DOHH2 (cell line): ENCODE data around the gene MIEF1.
A peak's percentile ranks its signal among the peaks of the same experiment; 100 is the strongest.

ENCODE experiments used
- H3F3A ChIP-seq: fragments of 200-600 bp; sonication (generic), shearing (Covaris generic); 2 replicates; pipeline ENCODE4 v1.6.0; 2016; ENCODE audit warnings: antibody characterized with exemption, mild to moderate bottlenecking; ENCODE audit not compliant: control insufficient read depth, insufficient read depth
- H3K27ac ChIP-seq: fragments of 200-600 bp; sonication (generic); 2 replicates; pipeline ENCODE4 v1.5.1; 2014; ENCODE audit warnings: low read depth, mild to moderate bottlenecking, low read length, moderate library complexity
- H3K27me3 ChIP-seq: fragments of 200-600 bp; sonication (generic); 2 replicates; pipeline ENCODE4 v1.6.1; 2014; ENCODE audit warnings: mild to moderate bottlenecking, low read length, mixed read lengths; ENCODE audit not compliant: control insufficient read depth
- H3K36me3 ChIP-seq: fragments of 200-600 bp; sonication (generic); 2 replicates; pipeline ENCODE4 v1.6.1; 2014; ENCODE audit warnings: mild to moderate bottlenecking, low read length, moderate library complexity, mixed read lengths; ENCODE audit not compliant: control insufficient read depth
- H3K4me1 ChIP-seq: fragments of 200-600 bp; sonication (generic); 2 replicates; pipeline ENCODE4 v1.6.1; 2014; ENCODE audit warnings: mild to moderate bottlenecking, low read length, mixed read lengths; ENCODE audit not compliant: control insufficient read depth
- H3K4me2 ChIP-seq: fragments of 200-600 bp; sonication (generic); 2 replicates; pipeline ENCODE4 v1.6.0; 2014; ENCODE audit warnings: mild to moderate bottlenecking, low read length, moderate library complexity
- H3K4me3 ChIP-seq: fragments of 200-600 bp; sonication (generic); 2 replicates; pipeline ENCODE4 v1.5.1; 2014; ENCODE audit warnings: mild to moderate bottlenecking, low read length, mixed read lengths
- H3K79me2 ChIP-seq: fragments of 200-600 bp; sonication (generic); 2 replicates; pipeline ENCODE4 v1.6.1; 2014; ENCODE audit warnings: mild to moderate bottlenecking, low read length, mixed read lengths; ENCODE audit not compliant: control insufficient read depth
- H3K9me2 ChIP-seq: fragments of 200-600 bp; sonication (generic); replicated peaks from 2 replicates; pipeline ENCODE4 v1.6.1; 2014; ENCODE audit warnings: mild to moderate bottlenecking, low read length, mixed read lengths; ENCODE audit not compliant: control insufficient read depth
- H3K9me3 ChIP-seq: fragments of 200-600 bp; sonication (generic); 2 replicates; pipeline ENCODE4 v1.6.1; 2014; ENCODE audit warnings: antibody characterized with exemption, low read length, mixed read lengths; ENCODE audit not compliant: control insufficient read depth, insufficient read depth
- H4K20me1 ChIP-seq: fragments of 200-600 bp; sonication (generic); 2 replicates; pipeline ENCODE4 v1.6.0; 2014; ENCODE audit warnings: low read depth, mild to moderate bottlenecking, antibody characterized with exemption, low read length, moderate library complexity; ENCODE audit not compliant: control insufficient read depth, insufficient read depth
- EZH2phosphoT487 ChIP-seq: fragments of 200-600 bp; sonication (generic); IDR thresholded peaks from 2 replicates; pipeline ENCODE4 v1.6.1; 2017; ENCODE audit warnings: borderline replicate concordance, mild to moderate bottlenecking, antibody characterized with exemption, low read length, moderate library complexity, mixed read lengths
- TF ChIP-seq, protein P1 (sequence below): fragments of 200-600 bp; sonication (generic); IDR thresholded peaks from one replicate; pipeline ENCODE4 v1.5.1; 2014; ENCODE audit warnings: antibody characterized with exemption, mild to moderate bottlenecking, low read depth, low read length; ENCODE audit not compliant: poor library complexity, severe bottlenecking

MIEF1 gene

DNA sequence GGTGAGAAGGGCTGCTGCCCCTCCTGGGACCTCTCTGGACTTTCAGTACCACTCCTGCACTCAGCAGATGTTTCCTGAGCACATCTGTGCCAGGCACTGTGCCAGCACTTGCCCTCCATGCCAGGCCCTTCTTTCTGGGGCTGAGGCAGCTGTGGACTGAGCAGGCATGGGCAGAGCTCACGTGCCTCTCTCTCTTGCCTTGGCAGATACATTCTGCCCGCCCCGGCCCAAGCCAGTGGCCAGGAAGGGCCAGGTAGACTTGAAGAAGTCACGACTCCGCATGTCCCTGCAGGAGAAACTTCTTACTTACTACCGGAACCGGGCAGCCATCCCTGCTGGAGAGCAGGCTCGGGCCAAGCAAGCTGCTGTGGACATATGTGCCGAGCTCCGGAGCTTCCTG lies 9.9 kb downstream of the MIEF1 start:
- peaks cover 10% of the 10 kb centered on the region for H3F3A ChIP-seq
- no peaks in the 10 kb centered on the region for H3K27me3 ChIP-seq
- TF ChIP-seq EZH2phosphoT487, result no peak
- TF ChIP-seq, protein P1, sequence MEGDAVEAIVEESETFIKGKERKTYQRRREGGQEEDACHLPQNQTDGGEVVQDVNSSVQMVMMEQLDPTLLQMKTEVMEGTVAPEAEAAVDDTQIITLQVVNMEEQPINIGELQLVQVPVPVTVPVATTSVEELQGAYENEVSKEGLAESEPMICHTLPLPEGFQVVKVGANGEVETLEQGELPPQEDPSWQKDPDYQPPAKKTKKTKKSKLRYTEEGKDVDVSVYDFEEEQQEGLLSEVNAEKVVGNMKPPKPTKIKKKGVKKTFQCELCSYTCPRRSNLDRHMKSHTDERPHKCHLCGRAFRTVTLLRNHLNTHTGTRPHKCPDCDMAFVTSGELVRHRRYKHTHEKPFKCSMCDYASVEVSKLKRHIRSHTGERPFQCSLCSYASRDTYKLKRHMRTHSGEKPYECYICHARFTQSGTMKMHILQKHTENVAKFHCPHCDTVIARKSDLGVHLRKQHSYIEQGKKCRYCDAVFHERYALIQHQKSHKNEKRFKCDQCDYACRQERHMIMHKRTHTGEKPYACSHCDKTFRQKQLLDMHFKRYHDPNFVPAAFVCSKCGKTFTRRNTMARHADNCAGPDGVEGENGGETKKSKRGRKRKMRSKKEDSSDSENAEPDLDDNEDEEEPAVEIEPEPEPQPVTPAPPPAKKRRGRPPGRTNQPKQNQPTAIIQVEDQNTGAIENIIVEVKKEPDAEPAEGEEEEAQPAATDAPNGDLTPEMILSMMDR, result no peak
- H3K79me2 ChIP-seq, result peaks cover 81% of the 10 kb centered on the region
- no peaks in the 10 kb centered on the region for H3K9me2 ChIP-seq
- H3K9me3 ChIP-seq, result no peaks in the 10 kb centered on the region
- H3K27ac ChIP-seq, result no peak overlapping the region
- no peak overlapping the region for H3K4me3 ChIP-seq
- peaks cover 19% of the 10 kb centered on the region for H4K20me1 ChIP-seq
- peaks cover 20% of the 10 kb centered on the region for H3K4me1 ChIP-seq
- H3K36me3 ChIP-seq, result peaks cover 97% of the 10 kb centered on the region
- H3K4me2 ChIP-seq, result no peak overlapping the region

DNA sequence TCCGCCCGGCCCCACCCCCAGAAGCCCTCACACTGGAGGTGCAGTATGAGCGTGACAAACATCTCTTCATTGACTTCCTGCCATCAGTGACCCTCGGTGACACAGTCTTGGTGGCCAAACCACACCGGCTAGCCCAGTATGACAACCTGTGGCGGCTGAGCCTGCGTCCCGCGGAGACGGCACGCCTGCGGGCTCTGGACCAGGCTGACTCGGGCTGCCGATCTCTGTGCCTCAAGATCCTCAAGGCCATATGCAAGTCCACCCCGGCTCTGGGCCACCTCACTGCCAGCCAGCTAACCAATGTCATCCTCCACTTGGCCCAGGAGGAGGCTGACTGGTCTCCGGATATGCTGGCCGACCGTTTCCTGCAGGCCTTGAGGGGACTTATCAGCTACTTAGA lies 11.7 kb downstream of the MIEF1 start:
- H3K9me3 ChIP-seq, result no peaks in the 10 kb centered on the region
- no peak overlapping the region for H3K4me2 ChIP-seq
- H3K4me3 ChIP-seq, result no peak overlapping the region
- H3K4me1 ChIP-seq, result peaks cover 34% of the 10 kb centered on the region
- H3K79me2 ChIP-seq, result peaks cover 80% of the 10 kb centered on the region
- no peak for TF ChIP-seq EZH2phosphoT487
- TF ChIP-seq, protein P1, result no peak
- H3F3A ChIP-seq, result peaks cover 27% of the 10 kb centered on the region
- H3K27ac ChIP-seq, result no peak overlapping the region
- H4K20me1 ChIP-seq, result peaks cover 14% of the 10 kb centered on the region
- H3K9me2 ChIP-seq, result no peaks in the 10 kb centered on the region
- peaks cover 98% of the 10 kb centered on the region for H3K36me3 ChIP-seq
- no peaks in the 10 kb centered on the region for H3K27me3 ChIP-seq

DNA sequence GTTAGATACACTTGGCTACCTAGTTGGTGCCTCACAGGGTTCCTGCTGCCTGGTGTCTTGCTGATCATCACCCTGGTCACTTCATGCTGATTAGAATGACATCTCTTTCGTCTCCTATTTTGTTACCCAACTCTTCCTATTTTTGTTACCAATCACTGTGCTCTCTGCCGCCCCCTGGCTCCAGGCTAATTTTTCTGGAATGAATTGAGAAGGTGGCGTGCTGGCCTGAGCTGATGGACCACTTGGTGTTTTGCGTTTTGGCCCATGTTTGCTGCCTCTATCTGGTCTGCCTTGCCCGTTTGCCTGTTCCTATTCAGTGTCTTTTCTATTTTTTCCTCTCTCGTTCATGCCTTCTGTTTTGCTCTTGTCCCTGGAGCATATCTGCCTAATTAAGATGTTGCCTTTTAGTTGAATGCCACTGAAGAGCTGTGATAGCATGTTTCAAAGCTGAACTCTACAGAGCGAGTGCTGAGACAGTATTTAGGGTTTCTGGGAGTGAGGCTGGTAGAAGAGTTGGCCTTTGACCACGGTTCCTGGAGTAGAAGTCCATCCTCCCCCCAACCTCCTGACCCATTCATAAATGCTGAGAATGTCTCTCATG lies 12.4 kb downstream of the MIEF1 start:
- no peaks in the 10 kb centered on the region for H3K9me3 ChIP-seq
- H3K4me2 ChIP-seq, result no peak overlapping the region
- TF ChIP-seq, protein P1, result peak; percentile 87
- no peak for TF ChIP-seq EZH2phosphoT487
- peaks cover 95% of the 10 kb centered on the region for H3K36me3 ChIP-seq
- no peak overlapping the region for H3K4me3 ChIP-seq
- H3K79me2 ChIP-seq, result peaks cover 80% of the 10 kb centered on the region
- no peaks in the 10 kb centered on the region for H3K9me2 ChIP-seq
- H3K4me1 ChIP-seq, result peaks cover 39% of the 10 kb centered on the region
- peaks cover 29% of the 10 kb centered on the region for H3F3A ChIP-seq
- H4K20me1 ChIP-seq, result peaks cover 14% of the 10 kb centered on the region
- no peaks in the 10 kb centered on the region for H3K27me3 ChIP-seq
- no peak overlapping the region for H3K27ac ChIP-seq
